Measurements from ENCODE around the gene ZNF614. TPM values are rescaled to one million over a fixed set of nuclear protein-coding genes. Genes with fewer than 3 reads are reported as not detected.

Gene ZNF614
- total and polyA plus RNA-seq, 10 of the 15 experiments (the other 5 are each of a cell fraction or from before 2014, with no cell fraction given), result 3.9 to 16.0 (median 9.6) TPM

DNA sequence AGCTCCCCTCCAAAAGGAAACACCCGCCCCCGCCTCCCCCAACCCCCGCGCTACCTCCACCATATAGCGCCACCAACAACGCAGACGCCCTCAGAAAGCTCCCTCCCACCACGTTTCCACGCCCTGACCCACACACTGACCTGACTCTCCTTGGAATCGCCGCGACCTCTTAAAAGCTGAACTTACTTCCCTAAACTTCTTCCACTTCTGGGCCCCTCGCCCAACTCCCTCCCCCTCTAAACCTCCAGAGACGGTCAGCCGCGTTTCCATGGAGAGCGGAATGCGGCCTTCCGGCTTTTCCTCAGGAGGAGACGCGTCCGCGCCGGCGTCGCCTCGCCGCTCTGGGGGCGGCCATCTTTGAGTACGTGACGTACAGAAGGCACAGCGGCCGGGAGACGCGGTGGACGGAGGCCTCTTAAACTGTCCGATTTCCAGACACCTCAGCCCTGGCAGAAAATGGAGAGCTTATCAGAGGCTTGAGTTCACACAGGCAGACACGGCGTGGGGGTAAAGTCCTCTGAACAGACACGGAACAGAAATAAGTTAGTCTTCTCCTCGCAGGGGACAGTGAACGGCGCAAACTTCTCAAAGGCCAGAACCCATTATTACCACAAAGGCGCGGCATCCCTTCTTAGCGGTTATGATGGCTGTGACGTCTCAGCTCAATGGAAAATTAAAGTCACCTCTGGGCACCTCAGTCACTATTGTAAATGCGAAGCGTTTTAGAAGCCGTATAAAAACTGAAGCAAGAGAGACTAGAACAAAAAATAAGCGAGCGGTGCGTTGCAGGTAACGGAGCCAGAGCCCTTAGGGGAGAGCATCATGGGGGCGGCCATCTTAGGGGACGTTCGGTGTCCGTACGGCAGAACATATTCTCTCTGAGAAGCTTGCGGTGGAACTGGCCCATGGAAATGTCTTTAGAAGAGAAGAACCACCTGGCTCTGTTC, 20.6 kb upstream of the ZNF614 start, which contains the start of gene ZNF432 (continued):
- TF ChIP-seq, protein P1, sequence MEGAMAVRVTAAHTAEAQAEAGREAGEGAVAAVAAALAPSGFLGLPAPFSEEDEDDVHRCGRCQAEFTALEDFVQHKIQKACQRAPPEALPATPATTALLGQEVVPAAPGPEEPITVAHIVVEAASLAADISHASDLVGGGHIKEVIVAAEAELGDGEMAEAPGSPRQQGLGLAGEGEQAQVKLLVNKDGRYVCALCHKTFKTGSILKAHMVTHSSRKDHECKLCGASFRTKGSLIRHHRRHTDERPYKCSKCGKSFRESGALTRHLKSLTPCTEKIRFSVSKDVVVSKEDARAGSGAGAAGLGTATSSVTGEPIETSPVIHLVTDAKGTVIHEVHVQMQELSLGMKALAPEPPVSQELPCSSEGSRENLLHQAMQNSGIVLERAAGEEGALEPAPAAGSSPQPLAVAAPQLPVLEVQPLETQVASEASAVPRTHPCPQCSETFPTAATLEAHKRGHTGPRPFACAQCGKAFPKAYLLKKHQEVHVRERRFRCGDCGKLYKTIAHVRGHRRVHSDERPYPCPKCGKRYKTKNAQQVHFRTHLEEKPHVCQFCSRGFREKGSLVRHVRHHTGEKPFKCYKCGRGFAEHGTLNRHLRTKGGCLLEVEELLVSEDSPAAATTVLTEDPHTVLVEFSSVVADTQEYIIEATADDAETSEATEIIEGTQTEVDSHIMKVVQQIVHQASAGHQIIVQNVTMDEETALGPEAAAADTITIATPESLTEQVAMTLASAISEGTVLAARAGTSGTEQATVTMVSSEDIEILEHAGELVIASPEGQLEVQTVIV (IDR thresholded peaks at IDR 0.05; ENCODE audit: borderline replicate concordance, partially characterized antibody), result peak; percentile 95
- TF ChIP-seq IRF4 (IDR thresholded peaks at IDR 0.05; ENCODE audit: low read depth, low read length) (no peak), SPI1 (IDR thresholded peaks at IDR 0.05; ENCODE audit: borderline replicate concordance, insufficient read depth, low read depth, low read length) (0 out of 2 replicates have a peak, but pooled peaks have one; percentile 2), NR2F1 (conservative IDR thresholded peaks at IDR 0.05) (0 out of 2 replicates have a peak, but pooled peaks have one; percentile 47), SREBF2 (IDR thresholded peaks at IDR 0.05; ENCODE audit: low read length) (no peak), ETV6 (conservative IDR thresholded peaks at IDR 0.05 in 1 of 2, IDR thresholded peaks at IDR 0.05 in 1 of 2; ENCODE audit: borderline replicate concordance in 1 of 2, low read depth in 1 of 2) (no peak), IKZF1 (conservative IDR thresholded peaks at IDR 0.05) (peak; percentile 90), NR2C1 (IDR thresholded peaks at IDR 0.05) (peak; percentile 57), ZNF24 (IDR thresholded peaks at IDR 0.05) (no peak), HCFC1 (IDR thresholded peaks at IDR 0.05; ENCODE audit: low read length) (peak; percentile 80), KDM1A (IDR thresholded peaks at IDR 0.05; ENCODE audit: borderline replicate concordance) (no peak), CREM (IDR thresholded peaks at IDR 0.05; ENCODE audit: low read depth) (peak; percentile 83), DPF2 (IDR thresholded peaks at IDR 0.05) (no peak), ATF7 (IDR thresholded peaks at IDR 0.05; ENCODE audit: low read depth) (no peak; the same call in 1 of the 2 replicates), TAF1 (IDR thresholded peaks at IDR 0.05; ENCODE audit: borderline replicate concordance, low read depth, low read length) (no peak), NFIC (IDR thresholded peaks at IDR 0.05; ENCODE audit: low read depth, low read length) (no peak), CREB1 (IDR thresholded peaks at IDR 0.05; ENCODE audit: low read depth) (peak; percentile 86), STAT3 (IDR thresholded peaks at IDR 0.05; ENCODE audit: low read depth, low read length) (no peak), ZNF217 (IDR thresholded peaks at IDR 0.05) (no peak), GABPA (IDR thresholded peaks at IDR 0.05; ENCODE audit: low read depth) (0 out of 2 replicates have a peak, but pooled peaks have one; percentile 35), SP1 (IDR thresholded peaks at IDR 0.05; ENCODE audit: low read depth, low read length) (no peak), BMI1 (IDR thresholded peaks at IDR 0.05; ENCODE audit: borderline replicate concordance) (peak; percentile 21; the same call in 1 of the 2 replicates)
- TF ChIP-seq, protein P2, sequence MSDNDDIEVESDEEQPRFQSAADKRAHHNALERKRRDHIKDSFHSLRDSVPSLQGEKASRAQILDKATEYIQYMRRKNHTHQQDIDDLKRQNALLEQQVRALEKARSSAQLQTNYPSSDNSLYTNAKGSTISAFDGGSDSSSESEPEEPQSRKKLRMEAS (IDR thresholded peaks at IDR 0.05; ENCODE audit: low read depth, low read length), result 0 out of 2 replicates have a peak, but pooled peaks have one; percentile 24
- TF ChIP-seq, protein P3, sequence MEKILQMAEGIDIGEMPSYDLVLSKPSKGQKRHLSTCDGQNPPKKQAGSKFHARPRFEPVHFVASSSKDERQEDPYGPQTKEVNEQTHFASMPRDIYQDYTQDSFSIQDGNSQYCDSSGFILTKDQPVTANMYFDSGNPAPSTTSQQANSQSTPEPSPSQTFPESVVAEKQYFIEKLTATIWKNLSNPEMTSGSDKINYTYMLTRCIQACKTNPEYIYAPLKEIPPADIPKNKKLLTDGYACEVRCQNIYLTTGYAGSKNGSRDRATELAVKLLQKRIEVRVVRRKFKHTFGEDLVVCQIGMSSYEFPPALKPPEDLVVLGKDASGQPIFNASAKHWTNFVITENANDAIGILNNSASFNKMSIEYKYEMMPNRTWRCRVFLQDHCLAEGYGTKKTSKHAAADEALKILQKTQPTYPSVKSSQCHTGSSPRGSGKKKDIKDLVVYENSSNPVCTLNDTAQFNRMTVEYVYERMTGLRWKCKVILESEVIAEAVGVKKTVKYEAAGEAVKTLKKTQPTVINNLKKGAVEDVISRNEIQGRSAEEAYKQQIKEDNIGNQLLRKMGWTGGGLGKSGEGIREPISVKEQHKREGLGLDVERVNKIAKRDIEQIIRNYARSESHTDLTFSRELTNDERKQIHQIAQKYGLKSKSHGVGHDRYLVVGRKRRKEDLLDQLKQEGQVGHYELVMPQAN (conservative IDR thresholded peaks at IDR 0.05), result no peak

Data from GM12878 (cell line).